ENCODE results near the gene TNNT2. TPM values are rescaled to one million over a fixed set of nuclear protein-coding genes. Genes with fewer than 3 reads are reported as not detected.

TNNT2 gene
- total and polyA plus RNA-seq, 2 of the 4 experiments (the other 2 are of a cell fraction): 0.18 to 1.2 TPM

DNA sequence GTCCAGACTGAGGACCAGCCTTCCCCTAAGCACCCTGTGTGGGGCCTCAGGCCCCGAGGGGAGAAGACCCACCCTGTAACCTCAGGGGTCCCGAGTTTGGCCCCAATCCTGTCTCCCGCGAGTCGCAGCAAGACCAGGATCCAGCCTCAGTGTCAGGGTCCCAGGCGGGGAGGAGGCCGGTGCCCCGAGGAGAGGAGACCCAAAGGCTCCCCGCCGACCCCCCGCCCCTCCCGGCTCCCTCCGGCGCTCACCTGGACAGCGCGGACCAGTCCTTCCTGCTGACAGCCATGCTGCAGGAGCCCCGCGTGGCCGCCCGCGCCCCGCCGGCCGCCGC is 21.5 kb upstream of the TNNT2 start, which contains the start of gene LAD1:
TSS of gene LAD1 (minus strand) at position 307 of the 334 bp plus-strand sequence. CDS start at position 289, 18 bp downstream.
- no peak for ATAC-seq (ENCODE audit: low read depth)
- intact Hi-C loops (cut with micrococcal nuclease): no loop called here
- no peak within 1 kb of the TSS for H3K27ac ChIP-seq (ENCODE audit: insufficient read depth, low read length)
- no peak for TF ChIP-seq FOS (IDR thresholded peaks at IDR 0.05; ENCODE audit: low read depth, low read length)
- no peak for TF ChIP-seq CEBPB (IDR thresholded peaks at IDR 0.05; ENCODE audit: low read depth, low read length)
- TF ChIP-seq MAFK (IDR thresholded peaks at IDR 0.05; ENCODE audit: low read depth, low read length): no peak
- H4K8ac ChIP-seq (ENCODE audit: low read depth in 2 of 2, low read length in 2 of 2): no peak within 1 kb of the TSS
- dilution Hi-C loops (cut with HindIII; ENCODE audit: low sequenced_read_pairs, unreplicated experiment): no loop called here
- no peak within 1 kb of the TSS for H3K56ac ChIP-seq (ENCODE audit: extremely low read depth, insufficient read depth, low read length)
- H3K79me1 ChIP-seq (ENCODE audit: low read depth in 1 of 2, low read length in 2 of 2): no peaks in the 10 kb centered on the region
- H2BK5ac ChIP-seq (ENCODE audit: low read depth, low read length, poor library complexity, severe bottlenecking): no peak within 1 kb of the TSS
- DNase-seq: no peak
- H3K9me3 ChIP-seq (ENCODE audit: control insufficient read depth, insufficient read depth, low read length): no peaks in the 10 kb centered on the region
- H2BK120ac ChIP-seq (ENCODE audit: low read depth, low read length): no peak within 1 kb of the TSS
- CTCF ChIA-PET: no interaction called here
- no peaks in the 10 kb centered on the region for H3K4me1 ChIP-seq (ENCODE audit: control insufficient read depth, insufficient read depth, low read length)
- no peak within 1 kb of the TSS for H3K9ac ChIP-seq (ENCODE audit: low read depth, low read length)
- H2AFZ ChIP-seq (replicated peaks; ENCODE audit: low read length, poor library complexity): peak within 1 kb of the TSS; percentile 41
- POLR2A ChIA-PET (ENCODE audit: unreplicated experiment): no interaction called here
- H3K4me2 ChIP-seq (ENCODE audit: low read depth, low read length): no peak within 1 kb of the TSS
- no peaks in the 10 kb centered on the region for H4K20me1 ChIP-seq (ENCODE audit: insufficient read depth, low read length)
- H2AK5ac ChIP-seq (ENCODE audit: low read depth, low read length): no peak within 1 kb of the TSS
- in situ Hi-C loops (cut with MboI; ENCODE audit: low sequenced_read_pairs): no loop called here
- no peak within 1 kb of the TSS for H3K4ac ChIP-seq (ENCODE audit: low read depth, low read length)
- H3K14ac ChIP-seq (replicated peaks; ENCODE audit: low read depth, low read length): no peak within 1 kb of the TSS
- H4K91ac ChIP-seq (ENCODE audit: insufficient read depth, low read depth, low read length): no peak within 1 kb of the TSS
- H2BK20ac ChIP-seq (ENCODE audit: low read depth, low read length): no peak within 1 kb of the TSS
- H3K9me1 ChIP-seq (ENCODE audit: insufficient read depth, low read length): no peaks in the 10 kb centered on the region
- 8% methylated on average over 7 of the region's 25 CpGs; no CpG with 5 or more reads in 1 of the 2 experiments for WGBS, 2 experiments (ENCODE audit: extremely low coverage in 2 of 2, insufficient read length in 1 of 2)
- H3K36me3 ChIP-seq (ENCODE audit: control insufficient read depth, insufficient read depth, low read length): no peaks in the 10 kb centered on the region
- H3K4me3 ChIP-seq (ENCODE audit: insufficient read depth, low read depth, low read length): no peak within 1 kb of the TSS
- H4K5ac ChIP-seq (ENCODE audit: low read depth, low read length): no peak within 1 kb of the TSS
- BruUV-seq (replicated peaks): no TSS peak
- no peak within 1 kb of the TSS for H3K23ac ChIP-seq (ENCODE audit: low read depth, low read length)
- H3K27me3 ChIP-seq (ENCODE audit: control insufficient read depth, insufficient read depth, low read length): peaks cover 89% of the 10 kb centered on the region
- no peak within 1 kb of the TSS for H3K18ac ChIP-seq (ENCODE audit: low read depth, low read length)
- peak within 1 kb of the TSS; percentile 10 for H2AK9ac ChIP-seq (replicated peaks; ENCODE audit: low read depth, low read length, poor library complexity)
- H2BK15ac ChIP-seq (ENCODE audit: low read depth, low read length): no peak within 1 kb of the TSS

Measured in IMR-90 (cell line).